Left hindlimb (tissue), 1 donor: ENCODE results near the gene FAM163B.
"Not testable (repeated sequence)": the region's sequence is repeated elsewhere in the genome, so short reads cannot be mapped to it uniquely, and the experiment has no call there.

Source experiments
- DNase-seq: peaks from one replicate; pipeline ENCODE4 v3.0.0-alpha.2; 2018

FAM163B gene

GRCh38 chr9:133639613-133640012 lies 30.4 kb upstream of the FAM163B start:
- DNase-seq: no peak

DNA sequence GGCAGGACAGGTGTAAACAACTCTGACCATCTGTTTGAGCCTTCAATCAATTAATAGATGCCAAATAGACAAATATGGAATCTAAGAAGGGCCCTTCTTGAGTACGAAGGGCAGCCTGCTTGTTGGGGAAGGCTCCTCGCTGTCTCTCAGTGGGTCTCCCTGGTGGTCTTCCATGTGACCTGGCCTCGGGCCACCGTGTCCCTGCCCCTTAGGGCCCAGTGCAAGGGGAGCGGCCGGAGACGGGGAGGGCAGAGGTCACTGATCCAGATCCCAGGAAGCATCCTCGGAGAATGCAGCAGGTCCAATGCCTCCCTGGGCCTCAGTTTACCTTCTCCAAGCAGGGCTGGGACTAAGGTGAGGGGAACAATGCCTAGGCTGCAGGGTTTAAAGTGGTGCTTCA lies 29.5 kb upstream of the FAM163B start:
- no peak for DNase-seq

DNA sequence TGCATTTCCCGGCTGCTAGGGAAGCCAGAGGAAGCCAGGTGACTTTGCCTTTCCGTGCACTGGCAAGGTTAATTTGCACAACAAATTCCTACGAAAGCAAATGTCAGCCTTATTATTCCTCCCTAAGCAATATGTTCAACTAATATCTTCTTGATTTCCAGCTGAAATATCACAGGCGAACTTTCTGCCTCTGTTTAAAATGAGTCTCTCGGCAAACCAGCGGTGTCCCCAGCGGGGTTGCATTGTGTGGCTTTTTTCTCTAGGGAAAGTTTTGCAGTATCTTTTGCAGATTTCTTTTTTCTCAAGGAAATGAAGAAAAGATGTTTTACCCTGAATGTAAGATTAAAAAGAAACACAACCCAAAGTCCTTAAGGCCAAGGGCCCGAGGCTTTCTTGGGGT lies 28.9 kb upstream of the FAM163B start:
- DNase-seq: no peak

DNA sequence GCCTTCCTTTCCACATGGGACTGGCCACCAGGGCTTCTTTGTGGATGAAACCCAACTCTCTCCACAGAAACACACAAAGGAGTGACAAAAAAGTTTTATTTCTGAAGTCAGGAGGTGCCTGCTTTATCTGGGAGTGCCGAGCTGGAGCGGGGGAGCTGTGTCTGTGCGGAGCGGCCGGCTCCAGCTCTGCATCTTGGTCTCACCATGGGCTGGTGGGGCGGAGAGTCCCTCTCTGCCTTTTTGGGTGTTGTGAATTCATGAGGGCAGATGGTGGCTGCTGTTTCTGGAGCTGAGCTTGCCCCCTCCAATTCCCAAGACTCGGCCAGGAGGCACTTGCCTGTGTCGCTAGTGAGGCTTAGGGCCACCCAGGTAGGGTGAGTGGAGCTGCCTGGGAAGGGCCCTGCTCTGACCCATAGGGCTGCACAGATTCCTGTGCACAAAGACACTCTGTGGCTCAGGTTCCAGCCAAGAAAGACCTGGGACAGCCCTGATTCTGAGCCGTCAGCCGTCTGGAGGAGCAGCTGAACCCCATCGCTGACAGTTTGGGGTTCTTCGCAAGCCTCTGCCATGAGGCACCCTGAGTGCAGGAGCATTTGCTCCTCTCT lies 28.4 kb upstream of the FAM163B start:
- no peak for DNase-seq

DNA sequence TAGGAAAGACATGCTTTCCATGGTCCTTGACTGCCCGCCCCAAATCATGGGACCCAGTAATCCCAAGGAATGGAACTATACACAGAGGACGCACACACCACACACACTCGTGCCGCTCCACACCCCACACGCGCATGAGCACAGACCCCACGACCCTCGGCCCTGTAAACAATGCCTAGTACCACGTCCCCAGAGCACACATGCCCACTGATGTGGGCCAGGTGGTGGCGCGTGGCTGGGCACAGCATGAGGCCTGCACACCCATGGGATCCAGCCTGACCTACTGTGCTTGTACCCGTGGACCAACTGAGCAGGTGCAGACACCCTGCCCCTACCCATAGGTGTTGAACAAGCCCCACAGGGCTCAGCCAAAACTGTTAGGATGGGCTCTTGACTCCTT lies 27.7 kb upstream of the FAM163B start:
- DNase-seq: no peak

DNA sequence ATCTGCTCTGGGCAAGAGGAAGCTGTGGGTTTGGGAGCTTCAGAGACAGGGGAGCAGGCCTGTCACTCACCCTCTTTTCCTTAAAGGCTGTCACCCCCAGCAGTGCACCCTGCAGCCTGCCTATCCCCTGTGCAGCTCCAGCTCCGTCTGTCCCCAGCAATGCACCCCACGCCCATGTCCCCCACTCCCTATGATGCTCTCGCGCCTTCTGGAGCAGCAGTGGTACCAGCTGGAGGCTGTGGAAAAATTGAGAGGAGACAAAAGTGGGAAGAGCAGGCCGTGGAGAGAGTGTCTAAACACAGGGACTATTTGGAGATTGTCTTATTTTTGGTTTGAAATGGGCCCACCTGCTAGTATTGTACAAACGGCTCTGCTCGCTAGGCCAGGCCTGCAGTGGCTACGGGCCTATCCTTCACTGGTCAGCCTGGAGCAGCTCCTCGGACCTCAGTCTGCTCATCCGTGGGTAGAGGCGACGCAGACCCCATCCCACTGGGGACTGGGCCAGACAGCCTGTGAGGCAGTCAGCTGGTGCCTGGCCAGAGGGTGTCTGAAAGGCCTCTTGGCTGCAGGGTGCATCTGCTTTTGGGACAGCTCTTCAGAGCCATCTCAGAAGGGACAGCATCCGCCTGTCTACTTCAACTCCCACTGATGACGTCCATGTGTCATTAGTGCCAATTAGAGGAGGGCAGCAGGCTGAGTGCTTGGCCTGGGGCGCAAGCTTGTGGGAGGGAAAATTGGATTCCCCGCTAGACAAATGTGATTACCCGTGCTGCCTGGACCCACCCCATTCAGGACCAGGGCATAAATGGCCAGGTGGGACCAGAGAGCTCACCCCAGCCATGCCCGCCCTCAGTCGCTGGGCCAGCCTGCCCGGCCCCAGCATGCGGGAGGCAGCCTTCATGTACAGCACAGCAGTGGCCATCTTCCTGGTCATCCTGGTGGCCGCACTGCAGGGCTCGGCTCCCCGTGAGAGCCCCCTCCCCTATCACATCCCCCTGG lies 26.6 kb upstream of the FAM163B start, which contains the start of gene DBH:
Gene DBH (plus strand): TSS at position 831 of the 999 bp plus-strand sequence. CDS start 9 bp downstream, at position 840.
- DNase-seq: no peak

- no peak for DNase-seq
Observed at GRCh38 chr9:133635098-133635497, 25.9 kb upstream of the FAM163B start.

- DNase-seq: no peak
Observed at GRCh38 chr9:133634081-133634691, 25.0 kb upstream of the FAM163B start.

DNA sequence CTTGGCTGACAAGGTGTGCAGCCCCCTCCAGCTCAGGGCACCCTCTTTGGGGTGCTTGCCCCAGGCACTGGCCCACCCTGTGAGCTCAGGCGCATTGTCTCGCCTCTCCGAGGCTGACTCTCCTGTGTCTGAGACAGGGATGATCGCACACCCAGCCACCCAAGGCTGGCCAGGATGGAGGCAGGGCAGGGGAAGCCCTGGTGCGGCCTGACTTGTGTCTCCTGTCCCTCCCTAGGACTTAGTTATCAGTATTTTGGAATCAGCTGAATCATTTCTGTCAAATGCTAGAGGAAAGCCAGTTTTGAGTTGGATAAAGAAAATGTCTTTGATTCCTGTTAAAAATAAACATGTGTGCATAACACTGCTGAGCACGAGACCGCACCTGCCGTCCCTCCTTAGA lies 24.5 kb upstream of the FAM163B start:
- no peak for DNase-seq

DNA sequence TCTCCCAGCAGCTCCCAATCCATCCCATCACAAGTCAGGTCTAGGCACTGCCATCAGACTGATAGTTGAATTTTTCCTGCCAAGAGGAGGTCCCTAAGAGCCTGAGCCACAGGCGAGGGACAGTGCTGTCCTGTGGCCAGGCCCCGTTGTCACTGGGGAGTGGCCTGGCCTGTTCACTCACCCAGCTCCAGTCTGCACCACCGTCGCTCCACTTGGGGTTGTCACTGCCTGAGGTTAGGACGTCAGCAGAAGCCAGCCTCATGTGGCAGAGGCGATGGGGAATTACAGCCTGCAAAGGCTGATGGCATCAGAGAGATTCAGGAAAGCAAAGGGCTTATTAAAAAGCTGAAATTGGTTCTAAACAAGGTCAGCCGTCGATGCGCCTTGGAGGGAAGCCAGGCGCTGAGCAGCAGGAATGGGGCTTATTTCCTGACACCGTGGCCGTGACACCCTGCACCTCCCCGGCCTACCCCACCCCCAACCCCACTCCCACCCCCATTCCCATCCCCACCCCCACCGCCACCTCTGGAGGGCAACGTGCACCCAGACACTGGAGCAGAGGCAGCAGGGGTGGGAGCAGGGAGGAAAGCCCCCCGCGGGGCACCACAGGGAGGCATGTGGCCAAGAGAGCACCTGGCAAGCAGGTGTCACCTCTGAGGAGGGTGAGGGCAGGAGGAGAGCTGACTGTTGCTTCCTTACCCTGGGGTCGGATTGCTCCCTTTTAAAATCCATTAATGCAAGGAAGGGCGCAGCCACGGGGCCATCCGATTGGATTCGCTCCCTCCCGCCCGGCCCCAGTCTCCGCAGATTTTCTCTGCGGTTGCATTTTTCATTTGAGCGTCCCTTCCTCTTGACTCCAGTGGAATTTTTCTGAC lies 23.9 kb upstream of the FAM163B start:
- DNase-seq: no peak

GRCh38 chr9:133631111-133631510 lies 21.9 kb upstream of the FAM163B start:
- no peak for DNase-seq

GRCh38 chr9:133629221-133630110 lies 20.3 kb upstream of the FAM163B start:
- no peak for DNase-seq

DNA sequence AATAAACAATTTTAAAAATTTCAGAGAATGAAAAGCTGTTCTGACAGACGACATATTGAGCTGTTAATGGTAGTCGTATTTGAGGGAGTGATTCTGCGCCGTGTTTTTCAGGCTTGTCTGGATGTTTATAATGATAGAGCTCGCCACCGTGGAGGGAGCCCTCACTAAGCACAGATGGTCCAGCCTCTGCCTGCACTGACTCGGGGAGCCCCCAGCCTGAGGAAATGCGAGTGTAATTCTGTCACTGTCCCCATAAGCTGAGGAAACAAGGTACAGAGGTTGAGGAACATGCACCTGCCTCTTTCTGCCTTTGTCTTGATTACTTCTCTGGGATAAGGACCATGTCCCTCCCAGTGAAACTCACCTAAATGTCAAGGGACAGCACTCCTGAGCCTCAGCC lies 19.6 kb upstream of the FAM163B start:
- no peak for DNase-seq

DNA sequence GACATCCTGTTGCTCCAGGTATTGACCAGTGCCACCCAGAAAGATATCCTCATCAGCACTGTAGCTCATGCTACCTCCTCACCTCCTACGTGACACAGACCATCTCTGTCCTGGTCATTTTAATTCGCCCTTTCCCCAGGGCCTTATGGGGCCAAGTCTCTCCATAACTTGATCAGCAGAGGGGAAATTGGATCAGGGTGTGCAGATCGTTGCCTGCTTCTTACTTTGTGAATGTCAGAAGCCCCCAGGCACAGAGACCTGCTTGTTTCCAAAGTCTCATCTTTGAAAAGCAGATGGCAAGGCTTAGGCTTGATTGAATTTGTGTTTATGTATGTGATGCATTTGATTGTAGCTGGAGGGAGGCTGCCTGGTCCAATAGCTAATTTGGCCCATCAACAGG lies 18.2 kb upstream of the FAM163B start:
- no peak for DNase-seq

DNA sequence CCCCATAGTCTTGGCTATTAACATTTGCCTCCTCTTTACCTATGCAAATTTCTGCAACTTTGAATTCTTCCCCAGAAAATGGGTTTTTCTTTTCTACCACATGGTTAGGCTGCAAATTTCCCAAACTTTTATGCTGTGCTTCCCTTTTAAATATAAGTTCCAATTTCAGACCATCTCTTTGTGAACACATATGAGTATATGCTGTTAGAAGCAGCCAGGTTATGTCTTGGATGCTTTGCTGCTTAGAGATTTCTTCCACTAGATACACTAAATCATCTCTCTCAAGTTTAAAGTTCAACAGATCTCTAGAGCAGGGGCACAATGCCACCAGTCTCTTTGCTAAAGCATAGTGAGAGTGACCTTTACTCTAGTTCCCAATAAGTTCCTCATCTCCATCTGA lies 16.8 kb upstream of the FAM163B start:
- DNase-seq: not testable (repeated sequence)

- no peak for DNase-seq
Observed at GRCh38 chr9:133622555-133622954, 13.4 kb upstream of the FAM163B start.

DNA sequence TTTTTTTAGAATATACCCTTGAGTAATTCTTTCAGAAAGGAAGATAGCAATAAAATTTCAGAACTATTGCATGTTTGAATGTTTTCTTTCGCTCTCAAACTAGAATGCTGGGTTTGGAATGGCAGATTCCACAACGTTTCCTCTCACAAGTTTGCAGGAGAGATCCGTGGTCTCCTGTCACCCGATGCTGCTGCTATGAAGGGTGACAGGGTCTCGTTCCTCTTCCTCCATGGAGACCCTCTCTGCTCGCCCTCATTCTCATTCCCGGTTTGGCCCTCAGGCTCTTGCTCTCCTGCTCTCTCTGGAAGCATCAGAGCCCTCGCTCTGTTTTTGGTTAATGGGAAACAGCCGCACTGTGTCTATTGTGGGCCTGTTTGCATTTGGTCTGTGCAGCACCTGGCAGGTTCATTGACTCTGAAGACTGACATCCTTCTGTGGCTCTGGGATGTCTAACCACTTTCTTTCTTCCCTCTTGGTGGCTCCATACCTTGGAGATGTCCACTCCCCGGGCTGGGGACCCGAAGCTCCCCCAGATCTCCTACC lies 12.6 kb upstream of the FAM163B start:
- DNase-seq: no peak

DNA sequence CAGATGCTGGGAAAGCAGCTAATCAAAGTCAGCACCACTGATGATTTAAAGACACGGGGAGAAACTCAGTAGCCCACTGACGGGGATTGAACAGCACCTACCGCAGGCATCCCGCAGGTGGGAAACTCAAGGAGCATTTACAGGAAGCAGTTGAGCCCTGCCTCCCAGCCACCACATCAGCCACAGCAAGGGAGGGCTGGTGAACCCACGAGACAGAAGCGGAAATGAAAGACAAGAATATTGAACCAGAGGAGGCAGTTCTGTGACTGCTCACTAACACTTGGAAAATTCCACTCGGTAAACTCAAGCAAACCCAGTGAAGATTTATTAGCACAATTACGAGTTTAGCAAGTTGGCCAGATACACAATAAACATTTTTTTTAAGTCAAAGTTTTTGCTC lies 10.6 kb upstream of the FAM163B start:
- no peak for DNase-seq

- DNase-seq: no peak
Observed at GRCh38 chr9:133618726-133619125, 9.5 kb upstream of the FAM163B start.

DNA sequence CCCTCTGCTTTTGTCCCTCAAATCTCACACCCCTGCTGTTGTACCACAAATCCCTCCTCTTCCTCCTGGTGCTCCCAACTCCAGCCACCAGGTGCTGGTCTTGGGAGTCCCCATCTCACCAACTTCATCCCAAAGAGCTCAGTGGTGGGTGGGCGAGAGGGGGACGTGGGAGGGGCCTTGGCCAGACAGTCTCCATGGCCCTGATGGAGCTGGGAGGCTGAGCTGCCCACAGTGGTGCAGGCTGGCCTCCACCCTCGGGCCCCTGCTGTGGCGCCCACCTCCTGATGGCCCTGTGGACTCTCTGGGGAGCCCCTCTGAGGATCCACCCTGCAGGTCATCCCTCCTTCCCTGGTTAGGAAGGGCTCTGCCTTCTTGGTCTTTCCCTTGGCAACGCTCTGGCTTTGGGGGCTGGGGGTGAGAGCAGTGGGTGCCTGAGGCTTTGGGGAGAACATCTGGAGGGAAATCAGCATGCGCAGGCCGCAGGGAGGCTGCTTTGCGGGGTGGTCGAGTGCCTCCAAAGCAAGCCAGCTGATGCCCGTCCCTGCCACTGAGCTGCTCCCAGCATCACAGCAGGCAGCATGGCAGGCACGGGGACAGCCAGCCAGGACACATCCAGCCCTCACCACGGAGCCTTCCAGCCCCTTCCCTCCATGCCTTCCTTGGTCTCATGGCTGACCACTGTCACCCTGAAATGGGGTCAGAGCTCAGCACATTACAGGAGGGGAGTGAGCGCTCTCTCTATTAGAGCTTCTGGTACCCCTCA lies 7.6 kb upstream of the FAM163B start:
- no peak for DNase-seq
